Trophoblast cell (in vitro differentiated cells and primary cell): ENCODE data around the gene CCDC146.
"Not testable (repeated sequence)": the region's sequence is repeated elsewhere in the genome, so short reads cannot be mapped to it uniquely, and the experiment has no call there.

Source experiments
- DNase-seq, 2 donors: peaks; one replicate each; pipeline ENCODE4 v3.0.0-alpha.2; 2016
- H2AFZ ChIP-seq: 2 replicates; pipeline ENCODE4 v1.6.1; 2013; ENCODE audit warnings: low read length, moderate library complexity, mild to moderate bottlenecking; ENCODE audit not compliant: insufficient read depth, poor library complexity
- H2AK5ac ChIP-seq: 2 replicates; pipeline ENCODE4 v1.6.1; 2013; ENCODE audit warnings: mild to moderate bottlenecking, low read length
- H2BK120ac ChIP-seq: 2 replicates; pipeline ENCODE4 v1.6.1; 2013; ENCODE audit warnings: low read length, mild to moderate bottlenecking, moderate library complexity; ENCODE audit not compliant: insufficient read depth, poor library complexity
- H2BK12ac ChIP-seq: 2 replicates; pipeline ENCODE4 v1.6.1; 2013; ENCODE audit warnings: mild to moderate bottlenecking, low read length, moderate library complexity
- H2BK5ac ChIP-seq: 2 replicates; pipeline ENCODE4 v1.6.1; 2013; ENCODE audit warnings: low read length, low read depth, moderate library complexity, mild to moderate bottlenecking; ENCODE audit not compliant: poor library complexity
- H3K14ac ChIP-seq: 2 replicates; pipeline ENCODE4 v1.6.1; 2013; ENCODE audit warnings: mild to moderate bottlenecking, low read length
- H3K18ac ChIP-seq: 2 replicates; pipeline ENCODE4 v1.6.1; 2013; ENCODE audit warnings: mild to moderate bottlenecking, low read length
- H3K23ac ChIP-seq: 2 replicates; pipeline ENCODE4 v1.6.1; 2013; ENCODE audit warnings: low read length
- H3K27ac ChIP-seq: 2 replicates; pipeline ENCODE4 v1.5.1; 2013; ENCODE audit warnings: low read depth, mild to moderate bottlenecking, inconsistent platforms, low read length, moderate library complexity
- H3K27me3 ChIP-seq: 2 replicates; pipeline ENCODE4 v1.6.1; 2013; ENCODE audit warnings: inconsistent platforms, mild to moderate bottlenecking, low read length, moderate library complexity; ENCODE audit not compliant: insufficient read depth
- H3K36me3 ChIP-seq, 2 experiments: 1 replicate in 1 of 2; 2 replicates in 1 of 2; pipeline ENCODE4 v1.6.1; 2013; ENCODE audit warnings: low read length in 2 of 2, mild to moderate bottlenecking in 2 of 2, moderate library complexity in 1 of 2; ENCODE audit not compliant: insufficient read depth in 2 of 2, control insufficient read depth in 1 of 2
- H3K4ac ChIP-seq: 2 replicates; pipeline ENCODE4 v1.6.1; 2013; ENCODE audit warnings: low read depth, mild to moderate bottlenecking, low read length, moderate library complexity
- H3K4me1 ChIP-seq, 2 experiments: 1 replicate in 1 of 2; 2 replicates in 1 of 2; pipeline ENCODE4 v1.6.1; 2013; ENCODE audit warnings: low read length in 2 of 2, mild to moderate bottlenecking in 2 of 2, moderate library complexity in 1 of 2; ENCODE audit not compliant: insufficient read depth in 2 of 2, control insufficient read depth in 1 of 2
- H3K4me2 ChIP-seq: 2 replicates; pipeline ENCODE4 v1.6.1; 2013; ENCODE audit warnings: inconsistent platforms, mild to moderate bottlenecking, low read length, moderate library complexity
- H3K4me3 ChIP-seq: 2 replicates; pipeline ENCODE4 v1.5.1; 2013; ENCODE audit warnings: mild to moderate bottlenecking, low read depth, low read length, inconsistent platforms
- H3K79me1 ChIP-seq: one replicate; pipeline ENCODE4 v1.6.1; 2013; ENCODE audit warnings: low read length
- H3K79me2 ChIP-seq: 2 replicates; pipeline ENCODE4 v1.6.1; 2013; ENCODE audit warnings: low read length, mild to moderate bottlenecking; ENCODE audit not compliant: control insufficient read depth, insufficient read depth, poor library complexity
- H3K9ac ChIP-seq: 2 replicates; pipeline ENCODE4 v1.6.1; 2013; ENCODE audit warnings: mild to moderate bottlenecking, low read length
- H3K9me3 ChIP-seq: 2 replicates; pipeline ENCODE4 v1.6.1; 2013; ENCODE audit warnings: low read depth, mild to moderate bottlenecking, control low read depth, inconsistent platforms, low read length; ENCODE audit not compliant: insufficient read depth
- H4K12ac ChIP-seq: 2 replicates; pipeline ENCODE4 v1.6.1; 2013; ENCODE audit warnings: low read depth, mild to moderate bottlenecking, low read length, moderate library complexity
- H4K8ac ChIP-seq: 2 replicates; pipeline ENCODE4 v1.6.1; 2013; ENCODE audit warnings: low read depth, mild to moderate bottlenecking, low read length, moderate library complexity
- H4K91ac ChIP-seq: one replicate; pipeline ENCODE4 v1.6.1; 2013; ENCODE audit warnings: low read depth, mild to moderate bottlenecking, low read length, moderate library complexity
- WGBS: extraction: QIAGEN DNeasy Blood & Tissue Kit; methylation state at CpG from one replicate; pipeline ENCODE4 v1.1.7; 2013; ENCODE audit warnings: missing lambda C conversion rate; ENCODE audit not compliant: insufficient read length, insufficient coverage; ENCODE audit errors: extremely low coverage; 5-methylcytosine and 5-hydroxymethylcytosine counted together

CCDC146 gene

GRCh38 chr7:77175274-77175800 lies 52.9 kb downstream of the CCDC146 start:
- H3K27me3 ChIP-seq, H3K4me3 ChIP-seq, H3K4ac ChIP-seq, H3K36me3 ChIP-seq, H3K79me1 ChIP-seq, H3K4me2 ChIP-seq, DNase-seq, H2AFZ ChIP-seq, H3K9me3 ChIP-seq, H3K14ac ChIP-seq, H2BK5ac ChIP-seq, H3K18ac ChIP-seq, H2AK5ac ChIP-seq, H2BK120ac ChIP-seq, H4K8ac ChIP-seq, H3K23ac ChIP-seq, H3K4me1 ChIP-seq, H3K9ac ChIP-seq, H3K79me2 ChIP-seq, H4K91ac ChIP-seq, H4K12ac ChIP-seq, H2BK12ac ChIP-seq, H3K27ac ChIP-seq: not testable (repeated sequence)
- WGBS, result no CpG with 5 or more reads among the region's 3 CpGs

DNA sequence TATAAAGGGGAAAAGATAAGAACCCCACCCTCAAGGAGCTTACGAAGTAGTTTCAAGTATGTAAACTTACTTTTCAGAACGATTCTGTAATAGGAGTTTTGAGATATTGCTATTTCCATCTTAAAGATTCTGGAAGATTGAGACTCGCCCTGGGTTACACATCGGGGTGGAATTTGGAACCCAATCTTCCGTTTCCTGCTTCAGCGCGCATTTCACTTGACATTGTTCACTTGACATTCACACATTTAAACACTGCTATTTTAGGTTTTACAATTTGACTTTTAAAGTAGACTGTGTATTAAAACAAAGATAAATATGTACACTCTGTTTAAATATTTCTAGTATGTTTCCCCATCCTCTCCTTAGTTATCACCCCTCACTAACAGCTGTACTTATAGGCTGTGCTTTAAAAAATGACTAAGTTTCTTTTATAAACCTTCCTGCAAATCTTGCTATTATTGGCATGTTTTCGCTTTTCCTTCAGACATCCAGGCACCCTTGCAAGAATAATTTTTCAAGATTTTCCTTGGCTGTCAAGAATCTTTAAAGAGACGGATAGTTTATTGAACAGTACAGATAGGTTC lies 55.0 kb downstream of the CCDC146 start:
- H2BK5ac ChIP-seq, H3K36me3 ChIP-seq, H3K79me1 ChIP-seq, H3K4me2 ChIP-seq, H3K4ac ChIP-seq, H3K4me1 ChIP-seq, H3K9ac ChIP-seq, H3K14ac ChIP-seq, H4K8ac ChIP-seq, H3K27ac ChIP-seq, H3K4me3 ChIP-seq, H3K18ac ChIP-seq, H2BK12ac ChIP-seq, H3K27me3 ChIP-seq, H4K12ac ChIP-seq, H3K9me3 ChIP-seq, H3K79me2 ChIP-seq, DNase-seq, H4K91ac ChIP-seq, H3K23ac ChIP-seq, H2AFZ ChIP-seq, H2AK5ac ChIP-seq, H2BK120ac ChIP-seq: not testable (repeated sequence)
- WGBS, result no CpG with 5 or more reads among the region's 9 CpGs

GRCh38 chr7:77178024-77178423 lies 55.6 kb downstream of the CCDC146 start:
- H3K9me3 ChIP-seq, DNase-seq, H3K79me2 ChIP-seq, H4K91ac ChIP-seq, H3K36me3 ChIP-seq, H3K14ac ChIP-seq, H3K79me1 ChIP-seq, H2AFZ ChIP-seq, H2AK5ac ChIP-seq, H3K27ac ChIP-seq, H3K18ac ChIP-seq, H3K4me2 ChIP-seq, H2BK120ac ChIP-seq, H3K23ac ChIP-seq, H3K4ac ChIP-seq, H2BK5ac ChIP-seq, H3K4me3 ChIP-seq, H3K27me3 ChIP-seq, H4K12ac ChIP-seq, H3K4me1 ChIP-seq, H4K8ac ChIP-seq, H2BK12ac ChIP-seq, H3K9ac ChIP-seq: not testable (repeated sequence)

DNA sequence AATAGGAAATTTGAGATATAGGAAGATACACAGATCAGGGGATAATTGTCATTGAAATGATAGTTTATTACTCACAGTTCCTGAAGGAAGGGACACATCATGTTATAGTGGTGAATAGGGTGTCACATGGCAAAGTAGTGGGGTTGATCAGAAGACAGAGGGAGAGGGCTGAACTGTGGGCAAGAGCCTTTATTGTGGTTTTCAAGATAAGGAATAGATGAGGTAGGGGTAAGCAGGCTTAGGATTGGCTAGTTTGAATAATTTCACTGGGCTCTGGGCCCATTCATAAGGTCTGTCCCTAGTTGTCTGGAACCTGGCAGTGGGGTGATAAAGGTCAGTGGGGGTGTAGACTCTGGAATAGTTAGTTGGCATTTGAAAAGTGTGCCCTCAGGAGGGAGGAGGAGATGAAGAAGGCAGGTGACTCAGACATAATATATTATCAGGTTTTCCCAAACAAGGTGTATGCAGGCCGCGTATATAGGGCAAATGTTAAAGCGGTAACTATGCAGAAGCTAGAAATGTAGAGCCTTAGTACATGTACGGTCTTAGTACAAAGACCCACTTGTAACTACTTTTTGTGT lies 58.7 kb downstream of the CCDC146 start:
- Histone ChIP-seq H2BK12ac (no peak overlapping the region), H4K91ac (no peak overlapping the region), H3K79me2 (no peaks in the 10 kb centered on the region), H3K4me2 (no peak overlapping the region), H3K9me3 (no peaks in the 10 kb centered on the region), H3K14ac (no peak overlapping the region), H3K4ac (no peak overlapping the region), H2AFZ (no peak overlapping the region), H2BK120ac (no peak overlapping the region), H3K9ac (no peak overlapping the region), H4K8ac (no peak overlapping the region), H3K23ac (no peak overlapping the region), H3K27me3 (no peaks in the 10 kb centered on the region), H2AK5ac (no peak overlapping the region), H3K79me1 (no peaks in the 10 kb centered on the region), H3K4me3 (no peak overlapping the region), H3K4me1 (no peaks in the 10 kb centered on the region), H4K12ac (no peak overlapping the region), H3K27ac (no peak overlapping the region), H3K18ac (no peak overlapping the region), H2BK5ac (no peak overlapping the region), H3K36me3 (no peaks in the 10 kb centered on the region)
- WGBS, result no CpG with 5 or more reads among the region's 4 CpGs
- peak; percentile 20 to 50 for DNase-seq
